Activated CD4-positive, alpha-beta T cell treated with anti-CD3 and anti-CD28 coated beads for 4 hours (primary cell): Measurements from ENCODE around the gene TTN.

Experiments
- DNase-seq, 2 donors: peaks; one replicate each; pipeline ENCODE4 v3.0.0-alpha.2; 2020

TTN gene

DNA sequence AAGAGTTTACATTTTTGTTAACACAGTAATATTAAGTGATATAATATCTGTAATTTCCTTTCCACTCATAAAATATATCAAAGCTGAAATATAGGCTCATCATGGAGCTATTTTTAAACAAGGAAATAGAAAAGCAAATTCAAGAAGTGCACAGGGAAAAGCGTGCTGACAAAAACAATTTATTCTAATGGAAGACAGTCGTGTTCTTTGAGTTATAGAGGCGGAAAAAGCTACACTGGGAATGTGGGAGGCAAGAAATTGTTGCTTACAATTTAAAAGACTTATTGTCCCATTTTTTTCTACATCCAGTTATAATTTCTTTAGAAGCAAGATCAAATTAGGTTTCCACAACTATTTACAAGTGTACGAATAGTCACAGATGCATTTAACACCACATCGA lies 3.2 kb upstream of the TTN start:
- no peak for DNase-seq

DNA sequence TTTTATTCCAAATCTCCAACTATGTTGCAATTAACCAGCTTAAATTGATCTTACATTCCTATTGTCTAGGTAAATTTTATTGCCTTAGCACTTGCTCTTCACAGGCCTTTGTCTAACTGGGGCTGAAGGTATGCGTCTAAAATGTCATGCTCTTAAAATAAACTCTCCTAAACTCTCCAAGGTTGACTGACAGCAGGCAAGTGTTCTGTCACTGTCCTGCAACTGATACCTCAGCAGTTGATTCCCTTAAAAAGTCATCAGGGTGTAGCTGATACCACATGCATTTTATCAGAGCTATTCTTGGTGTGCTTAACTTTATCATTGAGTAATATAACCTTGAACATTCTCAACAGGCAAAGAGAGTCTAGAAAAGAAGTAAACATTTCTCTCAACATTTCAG lies 680 bp downstream of the TTN start:
- DNase-seq = no peak

DNA sequence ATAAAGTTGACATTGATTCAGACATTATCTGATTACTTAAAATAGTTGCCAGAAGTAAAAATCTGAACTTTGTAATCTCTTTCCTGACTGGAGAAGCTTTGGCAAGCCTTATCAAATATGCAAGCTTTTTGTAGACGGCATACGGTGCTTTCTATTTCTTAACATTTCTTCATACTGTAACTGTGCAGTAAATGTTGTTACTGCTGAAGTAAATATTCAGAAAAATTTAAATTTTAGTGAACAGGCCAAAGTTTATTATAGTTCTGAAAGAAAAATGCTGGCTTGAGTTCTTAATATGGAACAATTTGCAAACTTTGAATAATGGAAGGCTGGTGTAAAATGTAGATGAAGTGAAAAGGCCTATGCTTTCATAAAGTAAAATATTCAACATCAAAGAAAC lies 1.8 kb downstream of the TTN start:
- DNase-seq = no peak

DNA sequence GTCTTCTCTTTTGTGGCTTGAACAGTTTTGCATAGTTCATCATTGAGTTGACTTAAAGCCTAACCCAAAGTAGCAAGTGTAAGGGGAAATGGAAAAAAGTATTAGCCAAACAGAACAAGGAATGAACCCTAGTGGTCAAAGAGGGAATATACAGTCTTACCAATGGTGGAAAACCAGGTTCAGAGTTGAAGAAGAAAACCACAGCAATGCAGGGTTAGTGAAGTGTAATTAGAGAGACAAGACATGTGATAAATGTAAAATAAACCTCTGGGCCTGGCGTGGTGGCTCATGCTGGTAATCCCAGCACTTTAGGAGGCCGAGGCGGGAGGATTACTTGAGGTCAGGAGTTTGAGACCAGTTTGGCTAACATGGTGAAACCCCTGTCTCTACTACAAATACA lies 2.4 kb downstream of the TTN start:
- DNase-seq = no peak

DNA sequence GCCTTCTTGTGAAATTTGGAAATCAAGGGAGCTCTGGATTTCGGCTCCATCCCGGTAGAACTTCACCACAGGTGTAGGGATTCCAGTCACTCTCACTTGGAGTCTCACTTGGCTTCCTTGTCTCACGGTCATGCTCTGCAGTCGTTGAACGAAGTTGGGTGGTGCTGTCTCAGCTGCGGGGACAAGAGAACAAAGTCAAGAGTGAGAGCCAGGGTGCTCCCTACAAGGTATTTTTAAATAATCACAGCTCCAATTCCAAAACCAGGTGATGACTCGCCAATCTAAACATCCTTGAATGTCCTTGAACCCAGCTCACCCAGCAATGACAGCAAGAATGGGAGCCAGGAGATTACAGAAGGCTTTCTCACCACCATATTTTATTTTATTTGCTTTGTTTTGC lies 6.7 kb downstream of the TTN start:
- DNase-seq = no peak

DNA sequence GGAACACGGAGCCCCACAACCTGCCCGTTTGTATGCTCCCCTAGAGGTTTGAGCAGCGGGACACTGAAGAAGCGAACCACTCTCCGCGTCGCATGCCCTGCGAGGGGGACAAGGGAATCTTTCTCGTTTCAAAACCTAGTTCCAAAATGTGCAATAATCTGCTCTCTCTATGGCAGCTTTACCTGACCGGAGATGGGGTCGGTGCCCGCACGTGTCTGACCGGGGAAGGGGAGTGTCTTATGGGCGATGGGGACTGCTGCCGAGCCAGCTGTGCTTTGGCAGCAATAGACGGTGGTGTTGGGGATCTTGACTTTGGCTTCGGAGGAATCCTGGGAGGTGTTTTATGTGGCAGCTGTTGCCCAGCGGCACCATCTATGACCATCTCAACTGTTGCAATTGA lies 7.9 kb downstream of the TTN start:
- DNase-seq = no peak

DNA sequence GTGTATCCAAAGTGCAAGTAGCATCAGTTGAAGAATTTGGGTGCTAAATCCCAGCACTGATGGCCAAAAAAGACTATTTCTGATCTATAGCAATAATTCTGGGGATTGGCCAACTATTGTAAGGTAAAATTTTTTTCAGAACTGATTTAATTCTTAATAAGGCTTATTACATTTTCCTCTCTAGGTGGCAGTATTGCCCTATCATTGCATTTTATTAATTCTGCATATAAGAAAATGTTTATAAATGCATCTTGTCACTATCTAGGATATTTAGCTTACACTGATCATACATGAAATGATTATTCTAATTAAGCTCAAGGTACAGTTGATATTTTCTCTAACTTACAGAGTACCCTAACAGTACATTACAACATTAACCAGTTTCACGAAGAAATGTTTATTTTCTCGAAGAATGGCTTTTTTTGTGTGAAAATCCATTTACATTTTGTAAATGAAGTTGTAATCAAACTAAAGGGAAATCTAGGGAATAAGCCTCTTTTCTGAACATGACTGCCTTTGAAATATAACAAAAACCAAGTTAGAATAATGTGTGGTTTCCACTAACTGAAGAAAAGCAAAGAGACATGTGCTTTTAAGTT lies 11.0 kb downstream of the TTN start:
- DNase-seq = no peak

DNA sequence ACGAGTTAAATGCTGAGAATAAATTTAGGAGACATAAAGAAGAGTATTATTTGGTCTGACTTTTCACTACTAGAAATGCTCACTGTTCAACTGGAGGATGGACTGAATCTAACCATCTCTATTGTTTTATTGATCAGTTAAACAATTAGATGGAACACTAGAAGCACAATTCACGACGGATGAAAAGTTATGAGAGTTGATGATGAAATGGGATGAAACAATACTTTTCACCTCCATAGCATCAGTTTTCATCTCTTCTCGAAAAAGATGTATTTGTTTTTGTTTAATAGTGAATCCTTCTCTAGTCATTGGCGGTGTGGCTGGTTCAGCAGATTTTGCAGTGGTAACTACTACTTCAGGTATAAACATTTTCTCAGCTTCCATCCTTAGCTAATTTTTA lies 19.3 kb downstream of the TTN start:
- no peak for DNase-seq

DNA sequence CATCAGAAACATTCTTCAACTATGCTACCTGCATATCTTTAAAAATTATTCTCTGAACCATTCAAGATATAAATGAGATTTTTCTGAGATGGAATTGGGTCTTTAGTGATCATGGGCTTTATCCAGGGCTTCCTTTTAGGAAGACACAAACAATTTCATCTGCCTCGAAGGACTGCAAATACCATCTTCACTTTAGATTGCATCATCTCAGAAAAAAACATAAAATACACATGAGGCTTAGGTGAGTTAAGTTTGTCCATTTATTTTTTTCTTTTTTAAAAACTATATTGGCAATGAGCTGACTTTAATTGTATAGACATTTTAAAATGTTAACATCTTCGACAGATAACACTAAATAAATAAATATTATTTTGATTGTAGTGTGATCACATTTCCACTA lies 20.1 kb downstream of the TTN start:
- no peak for DNase-seq

DNA sequence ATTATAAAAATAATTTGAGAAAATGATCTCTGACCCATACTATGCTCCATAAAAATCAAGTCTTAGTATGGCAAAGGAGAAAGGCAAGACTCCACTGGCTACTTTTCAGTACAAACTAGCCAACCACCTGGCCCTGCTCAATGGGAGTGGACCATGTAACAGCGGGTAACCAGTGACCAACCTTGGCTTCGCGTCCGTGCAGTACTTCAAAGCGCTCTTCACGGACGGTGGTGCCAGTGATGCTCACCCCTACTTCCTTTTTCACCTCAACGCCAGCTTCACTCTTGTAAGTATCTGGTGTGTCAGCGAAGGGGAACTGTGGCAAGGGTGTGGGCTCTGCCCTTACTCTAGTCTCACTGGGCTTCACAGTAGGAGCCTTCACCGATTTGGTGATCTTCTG lies 23.3 kb downstream of the TTN start:
- no peak for DNase-seq

DNA sequence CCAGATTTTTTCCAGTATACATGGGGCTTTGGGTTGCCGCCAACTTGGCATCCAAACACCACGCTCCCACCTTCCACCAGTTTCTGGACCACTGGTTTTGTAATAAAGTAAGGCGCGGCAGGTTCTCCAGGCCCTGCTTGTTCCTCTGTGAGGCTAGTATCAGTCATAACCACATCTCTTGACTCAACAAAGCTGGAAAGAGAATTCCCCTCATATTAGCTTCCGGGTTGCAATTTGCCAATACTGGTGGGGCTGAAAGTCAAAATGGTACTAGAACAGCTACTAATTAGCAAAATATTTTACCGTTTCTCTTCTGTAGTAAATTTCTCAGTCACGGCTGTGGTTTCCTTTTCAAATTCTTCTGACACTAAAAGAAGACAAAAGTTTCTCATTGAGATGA lies 25.0 kb downstream of the TTN start:
- DNase-seq = no peak

DNA sequence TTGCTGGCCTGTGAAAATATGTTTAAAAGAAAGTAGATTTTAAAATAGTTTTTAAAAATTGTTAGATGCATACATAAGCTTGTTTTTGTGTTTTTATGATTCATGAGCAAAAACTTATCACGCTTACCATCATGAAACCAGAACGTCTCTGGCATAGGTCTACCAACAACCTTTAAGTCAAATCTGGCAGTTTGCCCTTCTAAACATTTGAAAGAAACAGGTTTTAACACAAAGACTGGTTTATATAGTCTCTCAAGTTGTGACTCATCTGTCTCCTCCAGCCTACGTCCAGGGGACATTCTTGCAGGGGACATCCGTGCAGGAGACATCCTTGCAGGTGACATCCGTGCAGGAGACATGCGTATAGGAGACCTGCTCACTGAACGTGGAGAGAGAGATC lies 29.6 kb downstream of the TTN start:
- DNase-seq = no peak

DNA sequence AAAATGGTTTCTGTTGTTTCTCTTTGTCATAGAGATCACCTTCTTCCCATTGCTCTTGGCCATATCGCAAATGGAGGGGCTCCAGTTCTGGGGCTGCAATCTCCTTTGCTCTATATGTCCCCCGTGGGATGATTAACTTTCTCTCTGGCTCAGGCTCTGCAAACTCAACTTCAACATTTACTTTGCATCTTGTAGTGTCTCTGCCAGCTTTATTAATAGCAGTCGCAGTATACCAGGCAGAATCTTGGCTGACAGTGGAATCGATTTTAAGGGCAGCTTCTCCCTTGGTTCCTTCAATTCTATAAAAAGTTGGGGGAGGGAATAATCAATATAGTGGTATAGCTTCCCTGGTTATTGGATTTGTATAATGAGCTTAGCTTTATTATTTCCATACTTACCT lies 30.5 kb downstream of the TTN start:
- DNase-seq = no peak

DNA sequence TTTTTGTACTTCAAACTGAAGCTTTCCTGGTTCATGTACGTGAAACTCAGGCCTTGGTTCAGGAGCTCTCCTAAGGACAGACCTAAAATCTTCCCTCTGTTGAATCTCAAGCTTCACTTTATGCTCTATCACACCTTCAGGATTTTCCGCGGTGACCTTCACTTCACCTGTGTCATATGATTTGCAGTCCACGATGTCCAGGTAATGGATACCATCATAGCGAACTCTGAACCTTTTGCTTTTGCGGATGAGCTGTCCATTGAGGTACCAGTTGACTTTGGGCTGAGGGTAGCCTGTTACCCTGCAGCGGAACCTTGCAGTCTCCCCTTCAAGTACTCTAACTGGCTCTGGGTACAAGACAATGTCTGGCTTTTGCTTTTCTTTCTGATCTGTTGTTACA lies 31.2 kb downstream of the TTN start:
- no peak for DNase-seq

DNA sequence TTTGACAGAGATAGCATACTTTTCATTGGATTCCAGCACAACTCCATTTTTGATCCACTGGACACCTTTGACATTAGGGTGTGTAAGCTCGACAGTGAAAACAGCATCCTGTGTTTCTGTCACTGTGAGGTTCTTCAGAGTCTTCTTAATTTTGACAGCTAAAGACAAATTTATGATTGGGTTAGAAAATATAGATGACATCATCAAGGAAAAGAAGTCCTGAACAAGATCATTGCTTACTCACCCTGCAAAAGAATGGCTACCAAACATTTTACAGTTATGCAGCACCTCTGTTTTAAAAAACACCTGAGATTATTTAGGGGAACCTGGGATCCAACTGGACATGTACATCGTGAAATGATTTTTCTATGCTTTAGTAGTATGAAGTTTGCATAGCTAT lies 36.7 kb downstream of the TTN start:
- DNase-seq = no peak

DNA sequence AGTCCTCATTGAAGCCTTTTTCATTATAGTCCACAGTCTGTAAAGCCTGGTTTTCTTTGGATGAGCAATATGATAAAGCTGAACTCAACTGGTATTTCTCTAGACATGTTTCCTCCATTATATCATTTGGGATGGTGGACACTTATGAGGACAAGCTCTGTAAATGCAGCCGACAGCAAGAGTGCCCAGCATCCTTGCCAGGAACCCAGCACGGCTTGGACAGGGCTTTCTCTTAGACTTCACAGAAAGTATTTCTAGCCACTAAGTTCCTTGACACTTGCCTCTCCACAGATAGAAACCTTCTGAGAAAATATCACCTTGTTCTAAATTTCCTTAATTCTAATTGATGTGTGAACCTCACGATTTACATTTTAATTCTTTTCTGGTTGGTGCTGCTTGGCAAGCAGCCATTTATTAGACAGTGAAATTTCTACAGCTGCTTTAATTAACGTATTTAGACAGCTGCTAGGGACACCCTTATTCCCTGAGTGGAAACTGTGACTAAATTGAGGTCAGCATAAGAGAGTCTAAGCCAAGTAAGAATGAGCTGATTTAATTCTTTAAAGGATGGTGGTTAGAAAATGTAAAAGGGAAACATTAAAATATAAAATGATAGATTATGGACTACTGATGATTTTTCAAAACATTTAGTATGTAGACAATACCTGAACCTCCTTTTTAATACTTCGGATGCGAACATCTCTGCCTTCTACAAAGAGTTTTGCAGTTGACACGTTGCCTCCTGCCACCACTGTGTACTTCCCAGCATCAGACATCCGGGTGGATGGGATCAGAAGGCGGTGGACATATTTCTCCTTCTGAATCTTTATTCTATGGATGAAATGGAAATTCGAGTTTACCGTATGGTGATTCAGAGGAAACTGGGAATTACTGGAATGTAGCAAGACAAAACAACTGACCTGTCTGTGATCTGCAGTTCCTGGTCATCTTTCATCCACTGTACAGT lies 39.8 kb downstream of the TTN start:
- no peak for DNase-seq

DNA sequence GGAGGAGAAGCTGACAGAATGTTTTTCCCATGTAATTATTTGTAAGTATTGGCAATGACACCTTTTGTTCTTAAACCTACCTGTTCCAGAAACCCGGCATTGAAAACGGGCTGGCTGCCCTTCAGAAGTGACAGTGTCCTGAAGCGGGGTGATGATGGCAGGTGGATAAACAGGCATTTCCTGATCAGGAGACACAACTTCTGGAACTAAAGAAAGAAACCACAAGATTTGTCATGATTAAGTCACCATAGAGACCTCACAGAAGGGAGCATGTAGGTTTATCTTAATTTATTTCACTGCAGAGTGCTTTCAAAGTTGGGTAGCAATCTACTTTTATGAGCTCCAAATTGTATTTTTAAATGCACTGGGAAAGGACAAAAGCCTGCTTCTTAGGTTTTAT lies 43.1 kb downstream of the TTN start:
- DNase-seq = no peak

DNA sequence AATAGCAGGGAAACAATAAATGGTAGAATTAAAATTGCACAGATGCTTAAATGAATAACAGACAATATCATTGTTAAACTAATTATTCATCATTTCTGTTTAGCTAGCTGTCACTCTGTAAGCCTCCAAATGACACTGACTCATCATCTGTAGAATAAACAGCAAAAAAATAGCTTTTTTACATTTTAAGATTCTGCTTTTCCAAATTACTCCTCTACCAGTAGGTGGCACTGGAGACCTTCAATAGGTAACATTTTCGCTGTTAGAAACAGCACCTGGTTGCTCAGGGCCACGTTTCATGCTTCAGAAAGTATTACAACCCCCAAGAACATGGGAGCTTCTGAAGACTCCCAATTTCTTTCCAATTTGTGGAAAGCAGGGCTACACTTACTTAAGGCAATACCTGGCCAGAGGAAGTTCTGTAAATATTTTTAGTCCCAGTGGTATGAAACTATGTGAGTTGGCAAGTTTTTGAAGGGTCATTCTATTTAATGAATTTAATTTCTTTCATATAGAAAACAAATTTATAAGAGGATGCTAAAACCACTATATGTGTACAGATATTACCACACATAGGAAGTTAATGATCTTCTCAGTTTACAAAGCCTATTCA lies 45.4 kb downstream of the TTN start:
- peak in 1 of 2 donors; percentile 20 for DNase-seq

DNA sequence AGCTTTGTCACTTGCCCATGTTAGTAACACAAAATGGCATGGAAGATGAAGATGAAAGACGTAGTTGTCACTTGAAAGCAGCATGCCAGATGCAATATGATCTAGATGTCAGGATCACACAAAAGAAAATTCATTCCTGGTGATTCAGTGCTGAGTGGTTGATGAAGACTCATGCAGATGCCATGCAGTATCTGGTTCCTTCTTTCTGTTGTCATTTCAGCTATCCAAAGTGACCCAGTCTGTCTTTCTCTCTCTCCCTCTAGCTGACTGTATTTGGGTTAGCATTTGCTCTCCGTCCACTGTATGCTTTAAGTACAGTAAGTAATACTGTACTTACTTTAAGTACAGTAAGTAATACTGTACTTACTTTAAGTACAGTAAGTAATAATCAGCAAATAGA lies 50.4 kb downstream of the TTN start:
- DNase-seq = no peak

DNA sequence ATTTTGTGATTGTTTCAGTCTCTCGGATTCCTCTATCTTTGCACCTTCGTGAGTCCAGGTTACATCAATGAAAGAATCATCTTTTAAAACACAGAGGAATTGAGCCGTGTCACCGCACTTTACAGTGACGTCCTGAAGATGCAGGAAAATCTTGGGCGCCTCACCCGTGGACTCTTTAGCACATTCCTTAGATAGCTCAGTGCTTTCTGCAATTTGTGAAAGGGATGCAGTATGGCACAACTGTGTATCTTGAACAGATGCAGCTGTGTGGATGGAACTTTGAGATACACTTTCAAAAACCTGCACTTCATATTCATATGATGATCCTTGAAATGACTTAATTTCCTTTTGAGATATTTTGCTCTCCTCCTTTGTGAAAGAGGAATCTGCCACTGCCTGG lies 50.9 kb downstream of the TTN start:
- no peak for DNase-seq

DNA sequence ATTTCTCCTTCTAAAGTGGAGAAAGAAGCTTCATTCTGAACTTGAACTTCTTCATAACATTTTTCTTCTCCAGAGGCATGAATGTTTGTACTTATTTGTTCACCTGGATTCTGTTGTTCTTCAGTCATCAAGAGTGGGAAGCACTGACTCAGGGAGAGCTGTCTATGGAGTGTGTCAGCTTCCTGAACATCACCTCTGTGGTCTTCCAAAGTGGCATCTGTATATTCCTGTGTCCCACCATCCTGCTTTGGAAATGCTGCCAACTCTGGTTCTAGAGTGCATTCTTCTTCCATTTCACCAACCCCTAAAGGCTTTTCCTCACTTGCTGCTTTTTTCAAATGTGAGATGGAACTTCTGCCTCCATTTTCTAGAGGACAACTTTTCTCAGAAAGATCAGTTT lies 59.5 kb downstream of the TTN start:
- no peak for DNase-seq

DNA sequence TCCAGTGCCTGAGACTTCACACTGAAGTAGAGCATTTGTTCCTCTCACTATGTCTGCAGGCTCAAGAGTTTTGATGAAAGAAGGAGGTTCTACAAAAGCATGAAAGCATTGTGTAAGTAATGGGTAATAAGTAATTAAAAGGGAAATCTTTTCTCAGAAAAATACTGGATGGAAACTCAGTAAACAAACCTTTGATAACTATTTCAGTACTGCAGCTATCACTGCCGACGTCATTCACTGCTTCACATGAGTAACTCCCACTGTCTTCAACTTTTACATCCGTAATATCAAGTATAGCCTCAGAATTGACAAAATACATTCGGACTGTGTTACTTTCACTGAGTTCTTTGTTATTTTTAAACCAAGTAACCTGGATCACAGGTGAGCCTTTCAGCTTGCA lies 72.7 kb downstream of the TTN start:
- no peak for DNase-seq

DNA sequence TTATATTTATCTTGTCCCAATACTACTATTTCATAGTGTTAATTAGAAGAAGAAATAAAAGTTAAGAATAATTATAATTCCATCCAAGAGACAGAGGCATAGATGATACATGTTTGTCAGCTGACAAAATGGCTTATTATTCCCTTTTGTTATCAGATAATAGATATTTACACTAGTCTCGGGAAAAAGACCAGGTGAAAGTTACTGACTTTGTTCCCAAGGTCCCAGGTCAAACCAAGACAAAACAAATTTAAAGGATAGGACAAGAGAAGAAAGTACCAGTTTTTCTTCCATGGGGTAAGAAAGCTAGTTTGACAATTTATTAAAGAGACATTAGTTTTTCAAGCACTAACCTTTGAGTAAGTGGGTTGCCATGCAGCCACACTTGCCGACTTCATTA lies 73.2 kb downstream of the TTN start:
- DNase-seq = no peak

DNA sequence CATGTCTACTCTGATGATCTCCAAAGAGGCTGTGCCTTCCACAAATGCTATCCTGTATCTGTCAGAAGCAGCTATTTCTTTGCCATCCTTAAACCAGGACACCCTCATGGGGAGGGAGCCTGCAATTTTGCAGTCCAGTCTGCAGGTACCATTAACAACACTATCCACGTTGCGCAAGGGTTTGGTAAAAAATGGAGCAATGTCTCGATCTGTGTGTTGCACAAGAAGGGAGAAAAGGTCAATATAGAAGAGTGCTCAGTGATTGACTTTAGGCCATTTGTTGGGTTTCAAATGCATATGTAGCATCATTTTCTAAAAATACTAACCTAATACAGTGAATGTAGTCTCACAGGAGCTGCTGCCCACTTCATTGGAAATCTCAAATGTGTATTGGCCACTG lies 74.3 kb downstream of the TTN start:
- DNase-seq = no peak
